SIG-M5 (cell line): ENCODE data around the gene TSEN34.
"Not testable (repeated sequence)": the region's sequence is repeated elsewhere in the genome, so short reads cannot be mapped to it uniquely, and the experiment has no call there.

Source experiments
- DNase-seq: peaks from one replicate; lab custom pipeline; 2025; lab: John Stamatoyannopoulos, UW

TSEN34 gene

DNA sequence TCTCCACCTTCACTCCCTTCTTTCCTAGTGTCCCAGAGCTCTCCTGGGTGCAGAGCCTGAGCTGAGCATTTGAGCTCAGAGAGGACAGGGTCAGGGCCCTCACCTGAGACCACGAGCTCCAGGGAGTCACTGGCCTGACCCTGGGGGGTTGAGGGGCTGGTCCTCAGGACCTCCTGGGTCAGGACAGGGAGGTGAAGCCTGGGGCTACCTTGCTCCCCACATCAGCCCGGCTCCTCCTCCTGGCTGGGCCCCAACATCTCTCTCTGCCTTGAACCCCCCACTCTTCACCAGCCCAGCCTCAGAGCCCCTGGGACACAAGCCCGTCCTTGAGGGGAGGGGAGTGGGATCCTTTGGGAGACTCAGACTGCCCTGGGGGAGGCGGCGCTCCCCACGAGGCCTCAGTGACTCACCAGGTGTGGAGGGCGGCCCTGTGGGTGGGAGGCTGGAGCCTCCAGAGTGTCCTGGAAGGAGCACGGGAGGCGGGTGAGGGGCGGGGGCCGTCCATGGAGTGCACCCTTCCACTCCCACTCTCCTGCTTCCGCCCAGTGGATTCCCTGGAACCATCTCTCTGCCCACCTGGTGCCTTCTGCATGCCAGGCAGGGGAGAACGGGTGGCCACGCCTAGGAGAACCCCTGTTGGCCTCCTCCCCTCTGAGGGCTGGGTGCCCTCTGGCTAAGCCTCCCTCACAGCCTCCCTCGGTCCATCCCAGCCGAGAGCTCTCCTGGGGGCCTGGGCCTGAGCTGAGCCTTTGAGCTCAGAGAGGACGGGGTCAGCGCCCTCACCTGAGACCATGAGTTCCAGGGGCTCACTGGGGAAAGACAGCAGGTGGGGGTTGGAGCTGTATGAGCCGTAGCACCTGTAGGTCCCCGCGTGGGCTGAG lies 48.6 kb downstream of the TSEN34 start:
- DNase-seq = not testable (repeated sequence)

DNA sequence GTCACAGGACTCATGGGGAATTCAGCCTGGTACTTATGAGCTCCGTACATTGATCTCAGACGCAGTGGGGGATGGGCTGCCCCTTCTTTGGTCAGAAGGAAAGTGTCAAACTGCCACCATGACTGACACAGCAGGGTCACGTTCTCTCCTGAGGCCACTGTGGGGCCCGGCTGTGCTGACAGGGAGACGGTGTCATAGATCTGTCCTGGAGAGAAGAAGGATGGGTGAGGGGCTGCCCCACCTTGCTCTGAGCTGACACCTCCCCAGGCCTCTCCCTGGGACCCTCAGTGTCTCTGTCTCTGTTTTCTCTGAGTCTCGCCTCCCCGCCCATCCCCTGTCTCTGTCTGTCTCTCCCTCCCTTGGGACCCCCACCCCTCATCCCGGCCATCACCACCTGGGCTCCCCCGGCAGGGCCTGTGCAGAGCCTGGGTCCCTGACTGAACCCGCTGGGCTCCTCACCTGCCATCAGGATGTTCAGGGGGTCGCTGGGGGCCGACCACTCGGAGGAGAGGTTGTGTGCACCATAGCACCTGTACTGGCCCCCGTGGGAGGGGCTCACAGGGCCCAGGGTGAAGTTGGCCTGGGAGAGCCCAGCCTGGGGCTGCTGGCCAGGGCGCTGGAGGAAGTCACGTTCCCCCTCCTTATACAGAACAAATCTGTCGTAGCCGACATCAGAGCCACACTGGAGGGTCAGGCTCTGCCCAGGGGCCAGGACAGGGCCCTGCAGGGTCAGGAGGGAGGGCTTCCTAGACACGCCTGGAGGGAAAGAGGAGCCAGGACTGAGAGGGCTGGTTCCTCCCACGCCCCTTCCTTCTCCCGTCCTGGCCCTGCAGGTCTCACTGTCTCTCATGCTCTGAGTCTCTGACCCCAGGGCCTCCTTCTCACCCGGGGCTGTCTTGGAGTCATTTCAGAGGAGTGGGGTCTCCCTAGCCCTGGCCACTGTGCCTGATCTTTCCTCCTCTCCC lies 49.5 kb downstream of the TSEN34 start:
- DNase-seq = not testable (repeated sequence)

DNA sequence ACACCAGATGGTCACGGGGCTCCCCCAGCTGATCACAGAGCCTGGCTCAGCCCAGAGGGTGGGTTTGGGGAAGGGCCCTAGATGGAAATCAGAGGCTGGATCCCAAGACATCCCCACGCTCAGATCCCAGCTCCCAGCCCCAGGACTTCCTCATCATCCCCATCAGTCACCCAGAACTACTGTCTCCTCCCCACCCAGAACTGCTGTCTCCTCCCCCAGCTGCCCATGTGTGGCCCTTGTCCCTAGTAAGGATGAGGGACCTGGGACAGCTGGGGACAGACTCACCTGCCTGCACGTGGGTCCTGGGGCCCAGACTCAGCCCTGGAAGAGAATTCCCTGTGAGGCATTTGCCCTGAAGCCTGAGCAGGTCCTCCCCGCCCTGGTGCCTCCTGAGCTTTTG lies 51.1 kb downstream of the TSEN34 start:
- DNase-seq = not testable (repeated sequence)

DNA sequence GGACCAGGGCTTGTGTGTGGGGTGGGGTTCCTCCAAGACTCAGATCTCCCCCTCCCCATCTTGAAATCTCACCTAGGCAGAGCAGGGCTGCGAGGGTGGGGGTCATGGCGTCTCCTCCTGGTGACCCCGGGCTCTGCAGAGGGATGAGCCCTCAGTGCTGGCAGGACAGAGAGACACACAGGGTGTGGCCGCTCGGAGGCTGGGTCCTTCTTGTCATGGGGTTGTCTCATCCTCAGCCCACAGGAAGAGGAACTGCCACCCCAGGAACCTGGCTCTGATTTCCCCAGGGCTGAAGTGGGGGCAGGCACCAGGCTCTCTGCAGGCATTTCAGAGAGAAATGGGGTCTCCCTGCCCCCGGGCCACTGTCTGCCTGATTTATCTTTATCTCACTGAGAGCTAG lies 51.5 kb downstream of the TSEN34 start, which contains the start of gene LILRA6:
TSS of gene LILRA6 (minus strand) at position 145 of the 400 bp plus-strand sequence.
- not testable (repeated sequence) for DNase-seq

DNA sequence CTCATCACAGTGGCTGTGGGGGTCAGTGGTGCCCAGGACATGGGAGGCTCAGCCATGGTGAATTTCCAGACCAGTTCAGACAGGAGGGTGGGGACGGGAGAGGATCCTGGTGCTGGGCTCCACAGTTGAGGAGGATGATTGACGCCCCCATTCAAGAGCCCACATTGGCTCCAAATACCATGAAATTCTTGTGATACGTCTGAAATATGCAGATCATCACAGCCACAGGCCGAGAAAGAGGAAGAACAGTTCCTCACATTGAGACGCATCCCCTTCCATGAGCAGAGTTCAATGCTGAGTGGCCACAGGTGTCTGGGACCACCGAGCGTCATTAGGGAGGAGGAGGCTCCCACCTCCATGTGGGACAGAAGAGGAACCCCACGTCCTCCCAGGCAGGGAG lies 52.7 kb downstream of the TSEN34 start:
- not testable (repeated sequence) for DNase-seq
